LoVo (cell line): Measurements from ENCODE around the gene PELI2.
A peak's percentile ranks its signal among the peaks of the same experiment; 100 is the strongest.

Source experiments
- DNase-seq: peaks from one replicate; pipeline ENCODE4 v3.0.0-alpha.2; 2016; ENCODE audit warnings: low spot score

Gene PELI2

DNA sequence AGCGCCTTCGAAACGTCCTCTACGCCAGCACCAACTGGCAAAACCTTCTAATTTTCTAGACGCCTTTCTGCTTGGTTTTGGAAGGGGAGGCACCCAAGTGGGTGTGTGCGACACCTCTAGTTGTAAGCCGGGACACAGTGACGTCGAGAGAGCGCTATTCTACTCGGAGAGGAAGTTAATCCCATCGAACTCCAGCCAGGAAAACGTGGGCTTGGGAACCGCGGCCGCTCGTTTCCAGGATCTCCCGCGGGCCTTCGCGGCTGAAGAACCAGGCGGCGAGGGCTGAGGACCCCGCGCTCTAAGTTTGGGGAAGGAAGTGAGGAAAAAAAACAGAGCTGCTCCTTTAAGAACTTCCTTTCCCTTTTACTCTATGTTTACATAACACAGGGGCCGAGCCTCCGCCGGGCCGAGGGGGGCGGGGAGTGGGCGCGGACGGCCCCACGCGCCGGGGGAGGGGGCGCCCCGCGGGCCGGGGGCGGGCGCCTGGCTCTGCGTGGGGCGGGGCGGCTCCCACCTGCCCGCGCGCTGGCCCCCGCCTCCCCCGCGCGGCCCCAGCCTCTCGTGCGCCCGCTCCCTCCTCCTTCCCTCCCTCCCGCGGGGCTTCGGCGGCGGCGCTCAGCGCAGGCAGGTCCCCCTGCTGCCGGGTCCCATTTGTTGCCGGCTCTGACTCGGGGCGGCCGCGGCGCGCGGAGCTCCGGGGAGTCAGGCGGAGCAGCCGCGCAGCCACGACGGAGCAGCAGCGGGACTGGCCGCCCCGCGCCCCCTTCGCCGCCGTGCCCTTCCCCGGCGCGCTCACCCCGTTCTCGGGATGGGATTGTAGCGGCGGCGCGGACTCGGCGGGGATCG, at the start of gene PELI2:
Gene PELI2 (plus strand): TSS at position 647 of the 846 bp plus-strand sequence. CDS start 250 bp downstream, outside the sequence.
- peak; percentile 69 for DNase-seq

GRCh38 chr14:56073799-56074198, 44.4 kb upstream of the PELI2 start:
- no peak for DNase-seq

DNA sequence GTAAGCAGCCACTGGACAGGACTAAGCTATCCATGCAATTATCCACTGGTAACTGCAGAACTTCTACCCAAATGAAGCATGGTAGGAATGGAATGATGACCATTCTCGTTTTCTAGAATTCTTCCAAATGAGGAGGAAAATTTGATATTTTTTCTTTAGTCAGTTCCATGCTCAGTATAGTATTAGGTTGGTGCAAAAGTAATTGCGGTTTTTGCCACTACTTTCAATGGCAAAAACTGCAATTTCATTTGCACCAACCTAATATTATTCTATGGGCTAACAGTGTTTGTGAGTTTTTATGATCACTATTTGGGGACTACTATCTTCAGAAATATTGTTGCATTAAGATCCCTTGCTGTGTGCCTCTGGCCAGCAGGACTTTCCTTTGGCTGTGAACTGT, 42.9 kb upstream of the PELI2 start:
- DNase-seq, result no peak

DNA sequence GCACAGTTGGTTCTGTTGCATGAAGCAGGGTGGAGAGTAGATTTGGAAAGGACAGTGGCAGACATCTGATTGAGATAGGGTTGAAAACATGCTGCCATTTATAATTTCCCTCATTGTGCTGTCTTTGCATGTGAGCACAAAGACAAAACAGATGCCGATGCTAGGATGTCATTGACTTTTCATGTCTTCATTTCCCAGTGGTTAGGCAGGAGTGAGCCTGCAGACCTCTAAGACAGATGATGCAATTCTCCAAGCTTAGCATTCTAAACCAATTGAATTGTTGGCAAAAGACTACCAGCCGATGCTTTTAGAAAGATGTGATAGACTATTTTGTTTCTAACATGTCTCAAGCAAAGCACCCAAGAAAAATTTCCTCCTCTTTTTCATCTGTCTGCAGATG, 37.1 kb upstream of the PELI2 start:
- no peak for DNase-seq

- no peak for DNase-seq
Measured at GRCh38 chr14:56082880-56083279, 35.3 kb upstream of the PELI2 start.

- DNase-seq, result peak; percentile 6
Measured at GRCh38 chr14:56085471-56085870, 32.7 kb upstream of the PELI2 start.

DNA sequence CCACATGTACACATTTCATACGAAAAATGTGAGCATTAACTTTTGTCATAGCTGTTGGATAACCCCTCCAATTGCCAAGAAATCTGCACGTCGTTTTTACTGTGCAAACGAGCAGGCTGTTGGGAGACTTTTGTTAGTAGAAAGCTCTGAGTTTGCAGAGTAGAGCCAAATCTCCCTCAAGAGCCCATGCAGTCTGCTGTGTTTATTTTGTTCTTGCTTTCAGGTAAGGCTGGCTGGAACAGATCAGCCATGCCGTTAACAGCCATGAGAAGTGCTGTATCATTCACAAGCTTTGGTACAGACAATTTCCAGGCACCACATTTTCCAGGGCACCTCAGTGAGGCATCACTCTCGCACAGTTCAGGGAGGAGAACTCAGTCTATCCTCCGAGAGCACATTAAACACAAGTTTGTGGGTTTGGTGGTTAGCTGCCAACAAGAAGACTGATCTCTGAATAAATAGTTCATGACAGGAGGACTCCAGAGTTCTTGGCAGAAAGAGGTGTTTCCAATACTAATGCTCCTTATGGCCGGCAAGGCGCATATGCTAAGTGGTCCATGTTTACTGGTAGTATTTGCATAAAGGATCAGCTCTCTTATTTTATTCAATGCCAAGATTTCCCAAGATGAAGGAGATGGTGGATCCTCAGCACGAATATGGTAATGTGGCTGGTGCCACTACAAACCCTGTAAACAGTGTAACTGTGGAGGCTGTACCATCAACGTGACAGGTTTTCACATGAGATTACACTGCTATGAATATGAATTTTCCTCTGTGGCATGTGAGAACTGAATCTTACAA, 30.3 kb upstream of the PELI2 start:
- DNase-seq, result no peak

DNA sequence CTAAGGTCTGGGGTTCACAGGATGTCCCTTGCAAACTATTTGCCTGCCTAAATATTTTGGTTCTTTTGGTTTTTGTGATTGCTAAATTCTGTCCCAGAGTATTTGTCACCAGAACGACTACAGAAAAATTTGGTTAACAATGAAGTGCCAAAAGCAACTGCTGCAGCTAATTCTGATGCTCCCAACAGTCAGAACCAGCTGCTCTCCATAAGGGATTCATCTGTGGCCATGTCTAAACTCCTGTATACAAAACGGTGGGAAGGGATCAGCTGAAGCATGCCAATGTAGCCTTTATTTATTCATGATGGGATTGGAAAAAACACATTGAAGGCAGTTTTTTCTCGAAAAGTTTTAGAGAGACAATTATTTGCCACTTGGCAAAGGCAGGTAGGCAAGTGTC, 29.3 kb upstream of the PELI2 start:
- no peak for DNase-seq

DNA sequence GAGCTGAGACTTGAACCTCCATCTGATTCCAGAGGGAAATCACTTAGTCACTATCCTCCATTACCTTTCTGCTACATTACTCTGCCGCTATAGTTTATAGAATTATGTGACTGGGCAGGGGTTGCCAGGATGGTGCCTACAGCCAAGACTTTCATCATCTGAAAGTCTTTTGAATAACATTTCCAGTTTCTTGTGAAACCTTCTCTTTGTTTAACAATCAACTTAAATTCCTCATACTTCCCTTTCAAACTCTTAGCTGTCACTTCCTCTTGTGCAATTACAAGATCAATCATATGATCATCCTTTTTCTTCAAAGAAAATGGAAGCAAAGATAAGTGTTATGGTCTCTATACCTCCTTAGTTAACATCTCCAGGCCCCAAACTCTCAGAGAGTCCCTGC, 25.4 kb upstream of the PELI2 start:
- DNase-seq, result no peak

- no peak for DNase-seq
Measured at GRCh38 chr14:56094076-56094475, 24.1 kb upstream of the PELI2 start.

- DNase-seq, result no peak
Measured at GRCh38 chr14:56098021-56098420, 20.2 kb upstream of the PELI2 start.

DNA sequence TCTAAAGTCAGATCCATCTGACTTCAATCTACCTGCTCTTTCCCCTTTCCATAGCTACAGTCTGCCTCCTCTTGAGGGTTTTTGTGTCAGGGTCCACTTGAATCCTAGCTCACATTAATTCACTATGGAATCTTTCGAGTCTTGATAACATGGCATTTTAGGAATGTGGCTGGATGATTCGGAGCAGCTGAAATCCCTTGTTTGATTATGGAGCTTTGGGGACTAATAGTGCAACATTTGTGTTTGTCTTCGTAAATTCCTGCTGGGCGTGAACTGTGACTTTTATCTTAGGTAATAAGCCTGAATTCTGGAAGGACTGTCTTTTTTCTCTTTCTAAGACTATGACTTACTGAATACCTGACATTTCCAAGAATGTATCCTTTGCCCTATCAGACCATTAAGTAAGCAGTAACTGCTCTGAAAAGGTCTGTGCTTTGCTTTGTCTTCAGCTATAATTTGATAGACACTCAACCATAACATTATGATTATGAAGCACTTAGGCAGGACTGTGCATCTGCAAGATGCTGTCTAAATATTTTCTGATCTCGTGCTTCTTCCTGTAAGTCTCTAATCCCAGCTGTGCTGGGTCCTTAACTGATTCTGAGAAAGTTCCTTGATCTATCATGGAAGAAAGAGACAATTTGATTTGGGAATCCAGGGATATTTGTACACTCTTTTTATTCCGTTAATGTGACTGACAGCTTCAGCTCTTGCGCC, 19.0 kb upstream of the PELI2 start:
- DNase-seq, result no peak

DNA sequence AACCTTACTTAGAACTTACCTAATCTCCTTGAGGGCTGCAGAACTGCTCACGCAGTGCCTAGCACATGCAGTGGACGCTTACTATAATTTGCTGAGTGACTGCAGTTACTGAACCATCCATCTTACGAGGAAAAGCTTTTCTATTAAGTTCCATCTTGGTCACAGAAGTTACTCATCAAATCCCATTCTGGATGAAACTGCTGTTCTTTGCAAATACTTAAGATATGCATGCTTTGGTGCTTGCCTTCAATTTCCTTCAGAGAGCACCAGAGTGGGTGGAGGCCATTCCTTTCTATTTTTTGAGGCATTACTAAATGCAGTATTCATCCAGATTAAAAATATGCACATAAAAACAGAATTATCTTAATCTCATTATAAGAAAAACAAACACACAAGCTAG, 17.7 kb upstream of the PELI2 start:
- no peak for DNase-seq

- DNase-seq, result no peak
Measured at GRCh38 chr14:56102941-56103340, 15.3 kb upstream of the PELI2 start.

GRCh38 chr14:56107615-56108014, 10.6 kb upstream of the PELI2 start:
- no peak for DNase-seq

DNA sequence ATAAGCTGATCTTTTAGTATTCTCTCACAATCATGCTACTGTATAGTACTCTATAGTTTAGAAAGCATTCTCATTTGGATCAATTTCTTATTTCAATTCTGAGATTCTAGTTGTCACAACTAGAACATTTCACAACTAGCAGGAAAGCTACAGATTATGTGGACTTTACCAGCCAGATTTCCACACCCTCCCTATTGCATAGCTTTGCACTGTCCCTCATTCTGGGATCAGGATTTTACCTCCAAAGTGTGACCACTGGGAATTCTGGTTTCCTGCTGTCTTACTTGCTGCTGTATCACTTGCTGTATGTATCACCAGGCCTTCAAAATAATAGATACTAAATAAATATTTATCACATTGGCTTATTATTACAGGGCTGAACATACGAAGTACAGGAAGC, 10.2 kb upstream of the PELI2 start:
- DNase-seq, result no peak

- DNase-seq, result no peak
Measured at GRCh38 chr14:56112781-56113180, 5.4 kb upstream of the PELI2 start.

GRCh38 chr14:56115334-56115870, 2.8 kb upstream of the PELI2 start:
- DNase-seq, result no peak

GRCh38 chr14:56115976-56116893, 2.0 kb upstream of the PELI2 start:
- no peak for DNase-seq

GRCh38 chr14:56118611-56119181, 485 bp downstream of the PELI2 start:
- DNase-seq, result no peak
